SK-N-SH treated with all-trans-retinoic acid at 6 μM for 48 hours (cell line): ENCODE data around the gene TXLNA.

Experiments
- ATAC-seq: fragments of 200-7000 bp; cut with Tn5 transposase; 3 replicates; pipeline ENCODE4 v1.9.1; 2020; ENCODE audit warnings: mild to moderate bottlenecking, moderate library complexity
- ARNTL ChIP-seq: fragments of 450-650 bp; formaldehyde crosslinking; IDR thresholded peaks from 2 replicates; pipeline ENCODE4 v1.5.0; 2020; ENCODE audit warnings: low read depth, mild to moderate bottlenecking, moderate library complexity, borderline replicate concordance
- BACH2 ChIP-seq: fragments of 250-450 bp; sonication (Bioruptor Pico); IDR thresholded peaks from 2 replicates; pipeline ENCODE4 v1.9.0; 2021; ENCODE audit warnings: mild to moderate bottlenecking, borderline replicate concordance
- CSDC2 ChIP-seq: fragments of 250-450 bp; sonication (Bioruptor Pico); IDR thresholded peaks from 2 replicates; pipeline ENCODE4 v1.5.0; 2020; ENCODE audit warnings: mild to moderate bottlenecking, moderate library complexity
- ESRRG ChIP-seq: fragments of 250-450 bp; sonication (Bioruptor Pico); IDR thresholded peaks from 2 replicates; pipeline ENCODE4 v1.6.1; 2021; ENCODE audit warnings: mild to moderate bottlenecking
- GLIS3 ChIP-seq: fragments of 250-450 bp; sonication (Bioruptor Pico); IDR thresholded peaks from 2 replicates; pipeline ENCODE4 v1.5.0; 2020; ENCODE audit warnings: mild to moderate bottlenecking, moderate library complexity
- ISL1 ChIP-seq: fragments of 250-450 bp; sonication (Bioruptor Pico); IDR thresholded peaks from 2 replicates; pipeline ENCODE4 v2.1.2; 2022; ENCODE audit warnings: mild to moderate bottlenecking, moderate library complexity
- OSR1 ChIP-seq: fragments of 250-450 bp; sonication (Bioruptor Pico); IDR thresholded peaks from 2 replicates; pipeline ENCODE4 v1.8.0; 2022; ENCODE audit warnings: moderate library complexity, mild to moderate bottlenecking, inconsistent platforms
- PPARA ChIP-seq: fragments of 250-450 bp; sonication (Bioruptor Pico); IDR thresholded peaks from 2 replicates; pipeline ENCODE4 v1.5.0; 2020; ENCODE audit warnings: mild to moderate bottlenecking, borderline replicate concordance
- RARB ChIP-seq: fragments of 250-450 bp; sonication (Bioruptor Pico); IDR thresholded peaks from 2 replicates; pipeline ENCODE4 v1.8.0; 2021; ENCODE audit warnings: mild to moderate bottlenecking, moderate library complexity
- SNAI2 ChIP-seq: fragments of 250-450 bp; sonication (Bioruptor Pico); IDR thresholded peaks from 2 replicates; pipeline ENCODE4 v1.5.0; 2020; ENCODE audit warnings: mild to moderate bottlenecking, moderate library complexity
- TCF4 ChIP-seq: fragments of 250-450 bp; sonication (Bioruptor Pico); IDR thresholded peaks from 2 replicates; pipeline ENCODE4 v1.8.0; 2021; ENCODE audit warnings: mild to moderate bottlenecking, moderate library complexity, borderline replicate concordance
- TOX ChIP-seq: fragments of 250-450 bp; sonication (Bioruptor Pico); IDR thresholded peaks from 2 replicates; pipeline ENCODE4 v1.8.0; 2021; ENCODE audit warnings: mild to moderate bottlenecking, moderate library complexity, borderline replicate concordance
- ZC3H10 ChIP-seq: fragments of 250-450 bp; sonication (Bioruptor Pico); IDR thresholded peaks from 2 replicates; pipeline ENCODE4 v1.5.1; 2021; ENCODE audit warnings: mild to moderate bottlenecking, moderate library complexity
- ZFP3 ChIP-seq: fragments of 250-450 bp; sonication (Bioruptor Pico); IDR thresholded peaks from 2 replicates; pipeline ENCODE4 v1.5.0; 2020; ENCODE audit warnings: mild to moderate bottlenecking, moderate library complexity
- ZFP30 ChIP-seq: fragments of 450-650 bp; formaldehyde crosslinking; IDR thresholded peaks from 2 replicates; pipeline ENCODE4 v1.5.0; 2022; ENCODE audit warnings: mild to moderate bottlenecking, moderate library complexity
- ZNF565 ChIP-seq: fragments of 450-650 bp; formaldehyde crosslinking; conservative IDR thresholded peaks from 2 replicates; pipeline ENCODE4 v1.5.0; 2020; ENCODE audit warnings: low read depth, mild to moderate bottlenecking, moderate library complexity
- ZNF70 ChIP-seq: fragments of 450-650 bp; formaldehyde crosslinking; IDR thresholded peaks from 2 replicates; pipeline ENCODE4 v1.5.0; 2020; ENCODE audit warnings: mild to moderate bottlenecking, moderate library complexity
- TF ChIP-seq, protein P1 (sequence below): fragments of 250-450 bp; sonication (Bioruptor Pico); IDR thresholded peaks from 2 replicates; pipeline ENCODE4 v1.5.0; 2020; ENCODE audit warnings: mild to moderate bottlenecking, moderate library complexity
- TF ChIP-seq, protein P2 (sequence below): fragments of 250-450 bp; sonication (Bioruptor Pico); IDR thresholded peaks from 2 replicates; pipeline ENCODE4 v1.5.1; 2021; ENCODE audit warnings: mild to moderate bottlenecking, moderate library complexity
- TF ChIP-seq, protein P3 (sequence below): fragments of 250-450 bp; sonication (Bioruptor Pico); IDR thresholded peaks from 2 replicates; pipeline ENCODE4 v1.8.0; 2020; ENCODE audit warnings: mild to moderate bottlenecking, moderate library complexity, borderline replicate concordance
- TF ChIP-seq, protein P4 (sequence below): fragments of 250-450 bp; sonication (Bioruptor Pico); IDR thresholded peaks from 2 replicates; pipeline ENCODE4 v1.5.1; 2020; ENCODE audit warnings: low read depth, mild to moderate bottlenecking, moderate library complexity

TXLNA gene

DNA sequence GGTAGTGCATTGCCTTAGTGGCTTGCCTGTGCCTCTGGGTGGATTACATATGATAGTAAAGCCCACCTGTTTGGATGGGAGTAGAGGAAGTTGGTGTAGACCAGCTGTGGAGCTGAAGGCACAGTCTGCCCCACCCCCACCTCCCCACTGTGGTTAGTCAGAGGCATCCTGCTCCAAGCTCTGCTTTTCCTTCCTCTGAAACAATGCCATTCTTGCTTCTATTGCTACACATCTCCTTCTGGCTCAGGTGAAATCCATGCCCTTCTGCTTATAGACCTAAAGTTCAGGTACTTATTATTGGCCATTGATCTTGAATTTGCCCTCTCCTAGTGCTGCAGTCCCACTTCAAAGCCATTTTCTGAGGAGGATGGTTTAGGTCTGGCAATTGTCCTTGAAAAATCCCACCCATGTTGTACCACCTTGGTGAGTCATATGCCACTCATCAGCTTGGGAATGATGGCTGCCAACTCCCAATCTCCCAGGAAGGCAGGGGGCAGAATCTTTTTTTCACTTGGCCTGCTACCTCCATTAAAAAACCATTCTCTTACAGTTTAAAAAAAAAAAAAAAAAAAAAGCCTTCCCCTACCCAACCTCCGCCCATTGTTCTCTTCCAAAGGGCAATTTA is 6.7 kb upstream of the TXLNA start:
- TF ChIP-seq, protein P1, sequence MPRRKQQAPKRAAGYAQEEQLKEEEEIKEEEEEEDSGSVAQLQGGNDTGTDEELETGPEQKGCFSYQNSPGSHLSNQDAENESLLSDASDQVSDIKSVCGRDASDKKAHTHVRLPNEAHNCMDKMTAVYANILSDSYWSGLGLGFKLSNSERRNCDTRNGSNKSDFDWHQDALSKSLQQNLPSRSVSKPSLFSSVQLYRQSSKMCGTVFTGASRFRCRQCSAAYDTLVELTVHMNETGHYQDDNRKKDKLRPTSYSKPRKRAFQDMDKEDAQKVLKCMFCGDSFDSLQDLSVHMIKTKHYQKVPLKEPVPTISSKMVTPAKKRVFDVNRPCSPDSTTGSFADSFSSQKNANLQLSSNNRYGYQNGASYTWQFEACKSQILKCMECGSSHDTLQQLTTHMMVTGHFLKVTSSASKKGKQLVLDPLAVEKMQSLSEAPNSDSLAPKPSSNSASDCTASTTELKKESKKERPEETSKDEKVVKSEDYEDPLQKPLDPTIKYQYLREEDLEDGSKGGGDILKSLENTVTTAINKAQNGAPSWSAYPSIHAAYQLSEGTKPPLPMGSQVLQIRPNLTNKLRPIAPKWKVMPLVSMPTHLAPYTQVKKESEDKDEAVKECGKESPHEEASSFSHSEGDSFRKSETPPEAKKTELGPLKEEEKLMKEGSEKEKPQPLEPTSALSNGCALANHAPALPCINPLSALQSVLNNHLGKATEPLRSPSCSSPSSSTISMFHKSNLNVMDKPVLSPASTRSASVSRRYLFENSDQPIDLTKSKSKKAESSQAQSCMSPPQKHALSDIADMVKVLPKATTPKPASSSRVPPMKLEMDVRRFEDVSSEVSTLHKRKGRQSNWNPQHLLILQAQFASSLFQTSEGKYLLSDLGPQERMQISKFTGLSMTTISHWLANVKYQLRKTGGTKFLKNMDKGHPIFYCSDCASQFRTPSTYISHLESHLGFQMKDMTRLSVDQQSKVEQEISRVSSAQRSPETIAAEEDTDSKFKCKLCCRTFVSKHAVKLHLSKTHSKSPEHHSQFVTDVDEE = no peak
- no peak for TF ChIP-seq ISL1 (CRISPR knock-in tag)
- no peak for TF ChIP-seq CSDC2
- TF ChIP-seq BACH2 (CRISPR knock-in tag) = no peak
- TF ChIP-seq, all 23 proteins: peak for 0
- ATAC-seq = no peak

DNA sequence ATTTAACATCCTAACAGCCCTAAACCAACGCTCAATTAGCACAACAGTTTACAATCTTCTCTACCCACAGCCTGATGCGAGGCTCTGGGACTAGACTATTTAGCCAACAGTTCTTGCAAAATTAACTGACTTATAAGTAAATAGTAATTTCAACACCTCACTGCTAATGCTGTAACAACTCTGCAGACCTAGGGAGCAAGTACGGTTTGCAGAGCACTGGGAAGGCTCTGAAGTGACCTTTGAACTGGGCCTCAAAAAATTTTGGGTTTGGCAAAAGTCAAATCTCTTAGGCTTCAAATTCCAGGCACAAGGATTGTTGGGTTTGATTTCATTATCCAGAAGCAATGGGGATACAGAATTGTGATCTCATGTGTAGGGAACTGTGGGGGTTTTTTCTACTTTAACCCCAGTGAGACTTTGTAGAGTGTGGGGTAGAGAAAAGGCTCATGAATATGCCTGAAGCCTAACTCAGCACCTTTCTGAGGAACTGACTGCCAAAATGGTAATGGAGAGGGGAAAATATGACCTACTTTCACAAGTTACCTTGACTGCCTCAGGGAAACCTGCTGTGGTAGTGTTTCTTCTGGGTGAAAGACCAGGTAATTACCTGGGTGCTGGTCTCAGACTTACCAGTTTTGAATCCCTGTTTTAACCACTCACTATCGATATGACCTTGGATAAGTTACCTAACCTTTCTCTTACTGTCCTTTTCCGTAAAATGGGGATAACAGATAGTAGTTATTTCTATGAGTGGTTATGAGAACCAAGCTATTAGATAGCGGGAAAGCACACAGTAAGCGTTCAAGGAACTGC is 889 bp upstream of the TXLNA start:
- no peak for TF ChIP-seq PPARA
- TF ChIP-seq ZC3H10 (CRISPR knock-in tag) = no peak
- no peak for TF ChIP-seq ZFP30
- no peak for TF ChIP-seq RARB (CRISPR knock-in tag)
- no peak for TF ChIP-seq OSR1 (CRISPR knock-in tag)
- no peak for TF ChIP-seq ZNF565
- no peak for TF ChIP-seq ZNF70 (CRISPR knock-in tag)
- no peak for TF ChIP-seq BACH2 (CRISPR knock-in tag)
- TF ChIP-seq, protein P2, sequence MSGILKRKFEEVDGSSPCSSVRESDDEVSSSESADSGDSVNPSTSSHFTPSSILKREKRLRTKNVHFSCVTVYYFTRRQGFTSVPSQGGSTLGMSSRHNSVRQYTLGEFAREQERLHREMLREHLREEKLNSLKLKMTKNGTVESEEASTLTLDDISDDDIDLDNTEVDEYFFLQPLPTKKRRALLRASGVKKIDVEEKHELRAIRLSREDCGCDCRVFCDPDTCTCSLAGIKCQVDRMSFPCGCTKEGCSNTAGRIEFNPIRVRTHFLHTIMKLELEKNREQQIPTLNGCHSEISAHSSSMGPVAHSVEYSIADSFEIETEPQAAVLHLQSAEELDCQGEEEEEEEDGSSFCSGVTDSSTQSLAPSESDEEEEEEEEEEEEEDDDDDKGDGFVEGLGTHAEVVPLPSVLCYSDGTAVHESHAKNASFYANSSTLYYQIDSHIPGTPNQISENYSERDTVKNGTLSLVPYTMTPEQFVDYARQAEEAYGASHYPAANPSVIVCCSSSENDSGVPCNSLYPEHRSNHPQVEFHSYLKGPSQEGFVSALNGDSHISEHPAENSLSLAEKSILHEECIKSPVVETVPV = no peak
- no peak for TF ChIP-seq ZFP3 (CRISPR knock-in tag)
- no peak for TF ChIP-seq ESRRG (CRISPR knock-in tag)
- TF ChIP-seq, protein P3, sequence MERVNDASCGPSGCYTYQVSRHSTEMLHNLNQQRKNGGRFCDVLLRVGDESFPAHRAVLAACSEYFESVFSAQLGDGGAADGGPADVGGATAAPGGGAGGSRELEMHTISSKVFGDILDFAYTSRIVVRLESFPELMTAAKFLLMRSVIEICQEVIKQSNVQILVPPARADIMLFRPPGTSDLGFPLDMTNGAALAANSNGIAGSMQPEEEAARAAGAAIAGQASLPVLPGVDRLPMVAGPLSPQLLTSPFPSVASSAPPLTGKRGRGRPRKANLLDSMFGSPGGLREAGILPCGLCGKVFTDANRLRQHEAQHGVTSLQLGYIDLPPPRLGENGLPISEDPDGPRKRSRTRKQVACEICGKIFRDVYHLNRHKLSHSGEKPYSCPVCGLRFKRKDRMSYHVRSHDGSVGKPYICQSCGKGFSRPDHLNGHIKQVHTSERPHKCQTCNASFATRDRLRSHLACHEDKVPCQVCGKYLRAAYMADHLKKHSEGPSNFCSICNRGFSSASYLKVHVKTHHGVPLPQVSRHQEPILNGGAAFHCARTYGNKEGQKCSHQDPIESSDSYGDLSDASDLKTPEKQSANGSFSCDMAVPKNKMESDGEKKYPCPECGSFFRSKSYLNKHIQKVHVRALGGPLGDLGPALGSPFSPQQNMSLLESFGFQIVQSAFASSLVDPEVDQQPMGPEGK = no peak
- no peak for TF ChIP-seq CSDC2
- no peak for TF ChIP-seq TOX (CRISPR knock-in tag)
- no peak for TF ChIP-seq GLIS3 (CRISPR knock-in tag)
- no peak for TF ChIP-seq SNAI2 (CRISPR knock-in tag)
- ATAC-seq = no peak

DNA sequence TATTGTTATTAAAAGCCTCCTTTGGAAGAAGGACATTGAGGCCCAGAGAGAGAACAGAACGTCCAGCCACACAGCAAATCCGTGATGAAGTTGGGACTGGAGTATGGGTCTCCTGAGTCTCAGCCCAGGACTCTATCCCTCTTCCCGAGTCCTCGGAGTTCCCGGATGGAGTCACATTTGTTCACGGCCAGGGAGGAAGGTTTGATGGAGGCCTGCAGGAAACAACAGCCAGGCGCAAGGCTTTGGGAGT is 357 bp upstream of the TXLNA start:
- no peak for TF ChIP-seq ESRRG (CRISPR knock-in tag)
- TF ChIP-seq ARNTL = no peak
- TF ChIP-seq, protein P4, sequence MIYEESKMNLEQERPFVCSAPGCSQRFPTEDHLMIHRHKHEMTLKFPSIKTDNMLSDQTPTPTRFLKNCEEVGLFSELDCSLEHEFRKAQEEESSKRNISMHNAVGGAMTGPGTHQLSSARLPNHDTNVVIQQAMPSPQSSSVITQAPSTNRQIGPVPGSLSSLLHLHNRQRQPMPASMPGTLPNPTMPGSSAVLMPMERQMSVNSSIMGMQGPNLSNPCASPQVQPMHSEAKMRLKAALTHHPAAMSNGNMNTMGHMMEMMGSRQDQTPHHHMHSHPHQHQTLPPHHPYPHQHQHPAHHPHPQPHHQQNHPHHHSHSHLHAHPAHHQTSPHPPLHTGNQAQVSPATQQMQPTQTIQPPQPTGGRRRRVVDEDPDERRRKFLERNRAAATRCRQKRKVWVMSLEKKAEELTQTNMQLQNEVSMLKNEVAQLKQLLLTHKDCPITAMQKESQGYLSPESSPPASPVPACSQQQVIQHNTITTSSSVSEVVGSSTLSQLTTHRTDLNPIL (CRISPR knock-in tag) = no peak
- no peak for TF ChIP-seq TCF4 (CRISPR knock-in tag)
- TF ChIP-seq, protein P1 = no peak
- no peak for TF ChIP-seq RARB (CRISPR knock-in tag)
- ATAC-seq = peak; percentile 6; the same call in 2 of the 3 replicates
